Endothelial cell (in vitro differentiated cells): ENCODE data around the gene PPM1H. TPM values are rescaled to one million over a fixed set of nuclear protein-coding genes. Genes with fewer than 3 reads are reported as not detected.
"Not testable (repeated sequence)": the region's sequence is repeated elsewhere in the genome, so short reads cannot be mapped to it uniquely, and the experiment has no call there.

Source experiments
- DNase-seq: peaks from one replicate; pipeline ENCODE4 v3.0.0; 2021; ENCODE audit warnings: low spot score
- H3K27ac Mint-ChIP-seq: one replicate; pipeline ENCODE4 v1.8.0; 2021; ENCODE audit warnings: mixed read lengths, inconsistent platforms; ENCODE audit not compliant: unreplicated experiment
- H3K27me3 Mint-ChIP-seq: one replicate; pipeline ENCODE4 v1.8.0; 2021; ENCODE audit warnings: mild to moderate bottlenecking, moderate library complexity, mixed read lengths, inconsistent platforms; ENCODE audit not compliant: unreplicated experiment
- H3K36me3 Mint-ChIP-seq: one replicate; pipeline ENCODE4 v1.8.0; 2021; ENCODE audit warnings: mild to moderate bottlenecking, low read depth, mixed read lengths, inconsistent platforms; ENCODE audit not compliant: unreplicated experiment
- H3K4me1 Mint-ChIP-seq: one replicate; pipeline ENCODE4 v1.8.0; 2021; ENCODE audit warnings: mild to moderate bottlenecking, mixed read lengths, inconsistent platforms; ENCODE audit not compliant: unreplicated experiment
- H3K4me3 Mint-ChIP-seq: one replicate; pipeline ENCODE4 v1.8.0; 2021; ENCODE audit warnings: mild to moderate bottlenecking, mixed read lengths, inconsistent platforms; ENCODE audit not compliant: unreplicated experiment
- H3K9me3 Mint-ChIP-seq: one replicate; pipeline ENCODE4 v1.8.0; 2021; ENCODE audit warnings: mixed read lengths, inconsistent platforms; ENCODE audit not compliant: unreplicated experiment
- total RNA-seq: library from RNA; stranded (reverse); fragmentation: NEBNext Ultra II Directional; extraction: Animal tissue kit (Norgen Biotek cat#: 25700); gene quantifications from one replicate; pipeline ENCODE4 v1.2.1, GENCODE V29; 2021; ENCODE audit not compliant: unreplicated experiment
- TF ChIP-seq, protein P1 (sequence below): fragments of 200-600 bp; sonication (generic); IDR thresholded peaks from one replicate; pipeline ENCODE4 v1.5.0; 2021; ENCODE audit warnings: antibody characterized with exemption; ENCODE audit not compliant: unreplicated experiment

The PPM1H gene
- total RNA-seq, 1 donor from 2014 or later: 71.8 TPM

DNA sequence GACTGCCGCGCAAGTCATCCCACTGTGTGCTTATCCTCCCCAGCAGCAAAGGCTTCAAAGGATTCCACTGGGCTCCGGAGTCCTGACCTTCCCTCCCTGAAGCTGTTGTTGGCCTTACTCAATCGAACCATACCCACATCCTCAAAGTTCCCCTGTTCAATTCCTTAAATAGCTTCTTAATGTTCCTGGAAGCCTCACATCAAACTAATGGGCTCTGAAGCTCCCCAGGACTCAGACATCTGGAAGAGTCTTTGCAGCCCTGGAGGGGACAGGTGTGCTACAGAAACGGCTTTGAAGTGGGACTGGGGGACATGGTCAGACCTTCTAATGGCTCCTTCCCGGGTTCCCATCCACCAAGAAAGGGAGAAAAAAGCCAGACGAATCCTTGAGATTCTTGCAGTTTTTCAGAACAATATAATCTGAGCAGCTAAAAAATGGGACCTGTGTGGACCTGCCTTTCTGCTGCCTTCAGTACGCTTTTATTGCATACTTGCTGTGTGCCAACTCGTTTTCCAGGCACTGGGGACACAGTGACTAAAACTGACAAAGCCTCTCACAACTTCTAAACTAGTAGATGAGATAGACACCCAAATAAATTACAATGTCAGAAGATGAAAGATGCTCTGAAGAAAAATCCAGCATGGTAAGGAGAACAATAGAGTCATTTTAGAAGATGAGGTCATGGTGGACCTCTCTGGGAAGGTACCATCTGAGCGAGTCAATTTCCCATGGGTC is 263.8 kb downstream of the PPM1H start:
- no peak overlapping the region for H3K4me3 Mint-ChIP-seq
- no peak for DNase-seq
- no peaks in the 10 kb centered on the region for H3K9me3 Mint-ChIP-seq
- H3K27ac Mint-ChIP-seq: no peak overlapping the region
- peaks cover 1% of the 10 kb centered on the region for H3K27me3 Mint-ChIP-seq
- TF ChIP-seq, protein P1, sequence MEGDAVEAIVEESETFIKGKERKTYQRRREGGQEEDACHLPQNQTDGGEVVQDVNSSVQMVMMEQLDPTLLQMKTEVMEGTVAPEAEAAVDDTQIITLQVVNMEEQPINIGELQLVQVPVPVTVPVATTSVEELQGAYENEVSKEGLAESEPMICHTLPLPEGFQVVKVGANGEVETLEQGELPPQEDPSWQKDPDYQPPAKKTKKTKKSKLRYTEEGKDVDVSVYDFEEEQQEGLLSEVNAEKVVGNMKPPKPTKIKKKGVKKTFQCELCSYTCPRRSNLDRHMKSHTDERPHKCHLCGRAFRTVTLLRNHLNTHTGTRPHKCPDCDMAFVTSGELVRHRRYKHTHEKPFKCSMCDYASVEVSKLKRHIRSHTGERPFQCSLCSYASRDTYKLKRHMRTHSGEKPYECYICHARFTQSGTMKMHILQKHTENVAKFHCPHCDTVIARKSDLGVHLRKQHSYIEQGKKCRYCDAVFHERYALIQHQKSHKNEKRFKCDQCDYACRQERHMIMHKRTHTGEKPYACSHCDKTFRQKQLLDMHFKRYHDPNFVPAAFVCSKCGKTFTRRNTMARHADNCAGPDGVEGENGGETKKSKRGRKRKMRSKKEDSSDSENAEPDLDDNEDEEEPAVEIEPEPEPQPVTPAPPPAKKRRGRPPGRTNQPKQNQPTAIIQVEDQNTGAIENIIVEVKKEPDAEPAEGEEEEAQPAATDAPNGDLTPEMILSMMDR: no peak
- no peaks in the 10 kb centered on the region for H3K4me1 Mint-ChIP-seq
- peaks cover 42% of the 10 kb centered on the region for H3K36me3 Mint-ChIP-seq

DNA sequence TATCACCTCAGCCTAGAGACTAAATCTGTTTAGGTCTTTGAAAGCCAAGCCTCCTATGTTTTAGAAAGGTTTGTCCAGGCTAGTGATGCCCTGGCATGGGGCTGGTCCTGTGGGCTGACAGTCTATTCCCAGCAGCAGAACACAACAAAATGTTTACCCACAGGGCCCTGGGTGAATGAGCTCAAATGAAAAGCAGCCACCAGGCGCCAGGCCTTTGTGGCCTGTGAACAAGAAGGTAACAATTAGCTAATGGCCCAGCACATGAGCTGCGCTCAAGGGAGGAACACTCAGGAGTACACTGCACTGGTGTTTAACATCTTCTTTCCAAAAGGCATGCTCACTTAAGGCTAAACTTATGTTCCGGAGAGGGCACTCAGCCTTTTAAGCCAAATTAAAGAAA is 266.2 kb downstream of the PPM1H start:
- TF ChIP-seq, protein P1: no peak
- Mint-ChIP-seq H3K27me3 (peaks cover 1% of the 10 kb centered on the region), H3K4me1 (no peaks in the 10 kb centered on the region), H3K36me3 (peaks cover 33% of the 10 kb centered on the region), H3K4me3 (no peak overlapping the region), H3K27ac (no peak overlapping the region), H3K9me3 (no peaks in the 10 kb centered on the region)
- no peak for DNase-seq

DNA sequence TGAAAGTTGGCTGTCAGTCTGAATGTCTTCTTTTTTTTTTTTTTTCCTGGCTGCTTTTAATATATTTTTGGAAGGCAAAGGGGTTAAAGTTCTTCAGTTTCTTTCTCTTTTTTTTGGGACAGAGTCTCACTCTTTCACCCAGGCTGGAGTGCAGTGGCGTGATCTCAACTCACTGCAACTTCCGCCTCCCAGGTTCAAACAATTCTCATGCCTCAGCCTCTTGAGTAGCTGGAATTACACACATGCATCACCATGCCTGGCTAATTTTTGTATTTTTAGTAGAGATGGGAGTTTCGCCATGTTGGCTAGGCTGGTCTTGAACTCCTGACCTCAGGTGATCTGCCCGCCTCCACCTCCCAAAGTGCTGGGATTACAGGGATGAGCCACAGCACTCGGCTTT is 270.0 kb downstream of the PPM1H start:
- H3K9me3 Mint-ChIP-seq, H3K4me1 Mint-ChIP-seq, H3K27ac Mint-ChIP-seq, H3K4me3 Mint-ChIP-seq, H3K27me3 Mint-ChIP-seq, DNase-seq: not testable (repeated sequence)
- H3K36me3 Mint-ChIP-seq: peaks cover 31% of the 10 kb centered on the region

DNA sequence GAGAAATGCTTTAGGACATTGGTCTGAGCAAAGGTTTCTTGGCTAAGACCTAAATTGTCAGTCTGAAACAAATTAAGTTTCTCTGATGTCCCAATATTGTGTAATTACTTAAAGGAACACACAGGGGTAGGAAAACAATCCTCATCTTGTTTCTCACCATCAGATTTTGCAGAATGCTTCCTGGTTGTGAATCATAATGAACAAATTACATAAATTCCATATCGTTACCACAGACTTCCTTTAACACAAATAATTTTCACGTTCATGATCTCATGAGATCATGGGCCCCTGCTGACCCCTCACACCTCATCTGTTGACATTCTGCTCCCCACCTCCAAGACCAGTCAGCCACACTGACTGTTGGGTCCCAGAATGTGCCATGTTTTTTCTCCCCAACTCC is 274.2 kb downstream of the PPM1H start:
- Mint-ChIP-seq H3K27ac (peak overlapping the region; percentile 91), H3K4me1 (peaks cover 45% of the 10 kb centered on the region), H3K9me3 (no peaks in the 10 kb centered on the region), H3K36me3 (peaks cover 32% of the 10 kb centered on the region), H3K4me3 (peak overlapping the region; percentile 44), H3K27me3 (peaks cover 6% of the 10 kb centered on the region)
- TF ChIP-seq, protein P1: no peak
- DNase-seq: no peak

DNA sequence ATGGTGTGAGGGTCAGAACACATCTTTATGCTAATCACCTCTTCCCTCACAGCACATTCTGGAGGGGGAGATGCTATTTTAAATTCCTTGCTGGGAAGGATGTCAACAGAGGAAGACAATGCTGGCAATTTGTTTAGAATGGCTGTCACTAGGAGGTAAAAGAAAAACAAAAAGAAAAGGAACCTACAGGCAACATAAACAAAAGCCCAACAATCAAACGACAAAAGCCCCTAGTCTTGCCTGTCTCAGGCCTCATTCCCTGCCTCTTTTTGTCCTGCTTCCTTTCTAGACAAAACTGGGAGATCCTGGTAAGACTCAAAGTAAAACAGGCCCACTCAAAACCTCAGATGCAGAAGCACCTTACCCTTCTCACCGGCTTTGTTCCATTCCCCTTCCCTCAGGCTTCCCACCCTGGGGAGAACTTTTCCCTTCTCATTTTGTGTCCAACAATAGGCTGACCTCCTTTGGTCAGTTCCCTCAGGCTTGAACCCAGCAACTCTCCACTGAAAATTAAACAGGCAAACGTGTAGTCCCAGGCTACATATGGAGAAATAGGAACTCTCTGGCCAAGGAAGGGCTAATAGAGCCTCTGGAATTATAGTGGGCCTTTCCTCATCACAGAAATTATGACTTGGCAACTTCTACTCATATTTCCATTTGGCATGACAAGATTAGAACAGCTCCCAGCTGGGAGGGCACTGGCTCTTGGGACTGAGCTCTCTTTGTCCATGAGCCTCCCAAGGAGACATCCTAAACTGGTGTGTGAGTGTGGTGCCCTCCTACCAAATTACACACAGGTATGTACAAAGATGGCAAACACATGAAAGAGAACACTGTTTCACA is 275.3 kb downstream of the PPM1H start:
- peak; percentile 8 for DNase-seq
- peaks cover 55% of the 10 kb centered on the region for H3K4me1 Mint-ChIP-seq

More for the DNA sequence above, 275.3 kb downstream of the PPM1H start:
- Mint-ChIP-seq H3K27ac (peak overlapping the region; percentile 99), H3K36me3 (peaks cover 30% of the 10 kb centered on the region), H3K27me3 (peaks cover 6% of the 10 kb centered on the region), H3K4me3 (peak overlapping the region; percentile 21), H3K9me3 (no peaks in the 10 kb centered on the region)
- TF ChIP-seq, protein P1: no peak
